ENCODE results near the gene ADGRV1. TPM values are rescaled to one million over a fixed set of nuclear protein-coding genes. Genes with fewer than 3 reads are reported as not detected.

Gene ADGRV1
- total RNA-seq, 1 experiment from 2014 or later, result not detected

DNA sequence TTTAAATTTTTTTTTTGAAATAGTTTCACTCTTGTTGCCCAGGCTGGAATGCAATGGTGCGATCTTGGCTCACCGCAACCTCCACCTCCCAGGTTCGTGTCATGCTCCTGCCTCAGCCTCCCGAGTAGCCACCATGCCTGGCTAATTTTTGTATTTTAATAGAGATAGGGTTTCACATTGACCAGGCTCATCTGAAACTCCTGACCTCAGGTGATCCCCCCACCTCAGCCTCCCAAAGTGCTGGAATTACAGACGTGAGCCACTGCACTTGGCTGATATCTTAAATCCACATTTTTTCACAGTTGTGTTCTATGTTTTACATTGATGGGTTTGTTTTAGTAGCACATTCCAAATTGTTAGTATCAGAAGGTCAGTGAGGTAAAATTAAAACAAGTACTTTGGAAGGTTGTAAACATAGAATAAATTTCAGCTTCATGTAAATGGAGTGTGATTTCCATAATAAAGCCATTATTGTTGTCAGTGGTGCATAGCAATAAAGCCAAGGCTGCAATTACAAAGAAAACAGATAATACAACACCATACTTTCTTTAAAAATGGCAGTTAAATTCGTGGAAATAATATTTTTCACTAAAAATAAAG, 537.3 kb downstream of the ADGRV1 start:
- Mint-ChIP-seq H3K9me3 (ENCODE audit: unreplicated experiment) (no peaks in the 10 kb centered on the region), H3K4me1 (ENCODE audit: insufficient read depth, unreplicated experiment) (peaks cover 10% of the 10 kb centered on the region), H3K4me3 (ENCODE audit: unreplicated experiment) (no peak overlapping the region), H3K36me3 (ENCODE audit: insufficient read depth, unreplicated experiment) (no peaks in the 10 kb centered on the region), H3K27ac (ENCODE audit: low read depth, unreplicated experiment) (no peak overlapping the region), H3K27me3 (ENCODE audit: insufficient read depth, unreplicated experiment) (no peaks in the 10 kb centered on the region)
- BruUV-seq (replicated peaks), result no TSS peak
- ChIA-PET POLR2A (interaction anchor here (0.9 to 1.7 kb wide), 2 partner anchors 14 to 287 kb away, joined by 3 to 6 read pairs; partner anchors contain the start of gene ARRDC3), CTCF (no interaction called here)
- intact Hi-C loops (cut with micrococcal nuclease), result no loop called here
- TF ChIP-seq, protein P1, sequence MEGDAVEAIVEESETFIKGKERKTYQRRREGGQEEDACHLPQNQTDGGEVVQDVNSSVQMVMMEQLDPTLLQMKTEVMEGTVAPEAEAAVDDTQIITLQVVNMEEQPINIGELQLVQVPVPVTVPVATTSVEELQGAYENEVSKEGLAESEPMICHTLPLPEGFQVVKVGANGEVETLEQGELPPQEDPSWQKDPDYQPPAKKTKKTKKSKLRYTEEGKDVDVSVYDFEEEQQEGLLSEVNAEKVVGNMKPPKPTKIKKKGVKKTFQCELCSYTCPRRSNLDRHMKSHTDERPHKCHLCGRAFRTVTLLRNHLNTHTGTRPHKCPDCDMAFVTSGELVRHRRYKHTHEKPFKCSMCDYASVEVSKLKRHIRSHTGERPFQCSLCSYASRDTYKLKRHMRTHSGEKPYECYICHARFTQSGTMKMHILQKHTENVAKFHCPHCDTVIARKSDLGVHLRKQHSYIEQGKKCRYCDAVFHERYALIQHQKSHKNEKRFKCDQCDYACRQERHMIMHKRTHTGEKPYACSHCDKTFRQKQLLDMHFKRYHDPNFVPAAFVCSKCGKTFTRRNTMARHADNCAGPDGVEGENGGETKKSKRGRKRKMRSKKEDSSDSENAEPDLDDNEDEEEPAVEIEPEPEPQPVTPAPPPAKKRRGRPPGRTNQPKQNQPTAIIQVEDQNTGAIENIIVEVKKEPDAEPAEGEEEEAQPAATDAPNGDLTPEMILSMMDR (IDR thresholded peaks at IDR 0.05; ENCODE audit: unreplicated experiment), result no peak
- DNase-seq (ENCODE audit: unreplicated experiment), result no peak

DNA sequence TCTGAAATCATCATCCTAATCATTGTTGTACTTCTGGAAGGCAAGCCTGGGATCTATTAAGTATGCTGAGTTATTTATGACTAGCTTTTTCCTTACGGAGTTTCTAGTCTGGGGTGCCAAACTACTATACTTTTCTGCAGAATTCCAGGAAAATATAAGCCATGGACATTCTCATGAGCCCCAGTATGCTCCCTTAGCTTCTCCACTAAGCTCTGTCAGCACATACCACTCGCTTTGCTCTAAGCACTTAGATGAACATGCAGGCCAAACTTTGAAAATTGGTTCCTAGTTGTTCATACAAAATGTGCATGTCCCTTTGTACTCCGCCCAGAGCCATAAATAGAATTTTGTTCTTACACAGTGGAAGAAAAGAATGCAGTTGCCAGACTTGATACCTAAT, 539.9 kb downstream of the ADGRV1 start:
- peaks cover 27% of the 10 kb centered on the region for H3K4me1 Mint-ChIP-seq (ENCODE audit: insufficient read depth, unreplicated experiment)
- intact Hi-C loops (cut with micrococcal nuclease), result no loop called here
- POLR2A ChIA-PET, result interaction anchor here (0.5 to 2.8 kb wide), 14 partner anchors 10 to 322 kb away, joined by 3 to 26 read pairs (median 3); partner anchors contain the start of gene ARRDC3
- no peaks in the 10 kb centered on the region for H3K36me3 Mint-ChIP-seq (ENCODE audit: insufficient read depth, unreplicated experiment)
- no peak overlapping the region for H3K27ac Mint-ChIP-seq (ENCODE audit: low read depth, unreplicated experiment)
- no peak overlapping the region for H3K4me3 Mint-ChIP-seq (ENCODE audit: unreplicated experiment)
- no peak for DNase-seq (ENCODE audit: unreplicated experiment)
- no peaks in the 10 kb centered on the region for H3K9me3 Mint-ChIP-seq (ENCODE audit: unreplicated experiment)
- no peaks in the 10 kb centered on the region for H3K27me3 Mint-ChIP-seq (ENCODE audit: insufficient read depth, unreplicated experiment)
- CTCF ChIA-PET, result interaction anchor here (0.8 to 2.7 kb wide), 8 partner anchors 9 to 321 kb away, joined by 5 to 13 read pairs (median 5); no protein-coding TSS in a partner anchor
- no TSS peak for BruUV-seq (replicated peaks)
- TF ChIP-seq, protein P1 (IDR thresholded peaks at IDR 0.05; ENCODE audit: unreplicated experiment), result no peak

DNA sequence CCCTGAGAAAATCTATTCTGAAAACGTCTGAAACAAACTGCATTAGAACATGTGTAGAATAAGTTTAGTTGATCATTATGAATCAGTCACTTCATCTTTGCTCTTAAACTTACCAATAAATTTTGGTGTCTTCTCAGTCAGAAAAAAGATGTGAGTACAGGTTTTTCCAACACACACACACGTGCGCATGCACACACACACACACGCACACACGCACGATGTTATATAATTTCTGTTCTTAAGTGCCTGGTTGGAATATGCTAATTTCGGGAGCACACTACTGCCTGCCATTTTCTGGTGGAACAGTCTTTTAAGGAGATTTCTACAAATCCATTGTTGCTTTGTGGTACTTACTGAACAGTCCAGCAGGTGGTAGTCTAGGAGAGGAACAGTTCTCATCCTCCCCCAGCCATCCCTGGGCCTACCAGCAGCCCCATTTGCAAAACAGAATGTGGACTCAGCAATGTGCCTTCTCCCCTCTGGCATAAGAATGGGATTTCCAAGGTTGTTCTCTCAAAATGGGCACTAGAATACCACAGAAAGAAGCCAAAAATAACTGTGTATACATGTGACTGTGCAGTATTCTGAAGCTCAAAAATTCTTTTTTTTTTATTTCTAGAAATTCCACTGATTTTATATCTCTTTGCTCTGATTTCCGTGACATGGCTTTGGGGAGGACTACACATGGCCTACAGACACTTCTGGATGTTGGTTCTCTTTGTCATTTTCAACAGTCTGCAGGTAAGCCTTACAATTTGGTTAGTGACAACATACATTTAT, 543.2 kb downstream of the ADGRV1 start:
- POLR2A ChIA-PET, result interaction anchor here (0.6 to 4.2 kb wide), 9 partner anchors 117 to 317 kb away, joined by 3 to 48 read pairs (median 3); partner anchors contain the start of gene ARRDC3

More for the DNA sequence above, 543.2 kb downstream of the ADGRV1 start:
- no TSS peak for BruUV-seq (replicated peaks)
- H3K36me3 Mint-ChIP-seq (ENCODE audit: insufficient read depth, unreplicated experiment), result no peaks in the 10 kb centered on the region
- H3K27me3 Mint-ChIP-seq (ENCODE audit: insufficient read depth, unreplicated experiment), result no peaks in the 10 kb centered on the region
- DNase-seq (ENCODE audit: unreplicated experiment), result peak; percentile 83
- H3K9me3 Mint-ChIP-seq (ENCODE audit: unreplicated experiment), result peaks cover 7% of the 10 kb centered on the region
- TF ChIP-seq, protein P1 (IDR thresholded peaks at IDR 0.05; ENCODE audit: unreplicated experiment), result peak; percentile 87
- H3K4me3 Mint-ChIP-seq (ENCODE audit: unreplicated experiment), result no peak overlapping the region
- CTCF ChIA-PET, result interaction anchor here (0.6 to 3.8 kb wide), 29 partner anchors 9 to 319 kb away, joined by 3 to 64 read pairs (median 3); partner anchors contain the start of gene ARRDC3
- no peak overlapping the region for H3K27ac Mint-ChIP-seq (ENCODE audit: low read depth, unreplicated experiment)
- intact Hi-C loops (cut with micrococcal nuclease), result loop anchor here (1.0 to 2.0 kb wide), 7 partner anchors 125 to 317 kb away; no protein-coding TSS in a partner anchor
- H3K4me1 Mint-ChIP-seq (ENCODE audit: insufficient read depth, unreplicated experiment), result peaks cover 25% of the 10 kb centered on the region
